HepG2 (cell line): ENCODE results near the gene PWWP2A. TPM values are rescaled to one million over a fixed set of nuclear protein-coding genes. Genes with fewer than 3 reads are reported as not detected.

Experiments used
- FLYWCH1 ChIP-seq: sonication (generic); formaldehyde crosslinking; IDR thresholded peaks from 2 replicates; pipeline ENCODE4 v1.8.1; 2023; ENCODE audit warnings: mild to moderate bottlenecking, missing genetic modification reagents
- HCFC1 ChIP-seq: fragments of 150-350 bp; IDR thresholded peaks from 2 replicates; pipeline ENCODE4 v1.6.1; 2014; ENCODE audit warnings: low read depth, low read length
- SUZ12 ChIP-seq: fragments of 150-350 bp; IDR thresholded peaks from 2 replicates; pipeline ENCODE4 v1.6.1; 2014; ENCODE audit warnings: low read depth, low read length
- ZFP36L2 ChIP-seq: sonication (generic); formaldehyde crosslinking; IDR thresholded peaks from 2 replicates; pipeline ENCODE4 v1.4.0; 2020; ENCODE audit warnings: missing genetic modification reagents
- ZFX ChIP-seq: sonication (generic); formaldehyde crosslinking; IDR thresholded peaks from 2 replicates; pipeline ENCODE4 v1.4.0; 2020; ENCODE audit warnings: mild to moderate bottlenecking, low read depth, missing genetic modification reagents, moderate library complexity
- ZIK1 ChIP-seq: sonication (generic); formaldehyde crosslinking; IDR thresholded peaks from 2 replicates; pipeline ENCODE4 v1.5.0; 2020; ENCODE audit warnings: mild to moderate bottlenecking, low read depth, missing genetic modification reagents, borderline replicate concordance
- polyA plus RNA-seq, 8 experiments: library from polyadenylated mRNA; depleted of rRNA in 3 of 8; stranded (reverse) in 7 of 8; unstranded in 1 of 8; fragments of >200 nt; fragmentation: Illumina TruSeq in 4 of 8; extraction: Trizol in 4 of 8; gene quantifications; 2 replicates each; pipeline versions ENCODE4 v1.2.1 to v1.2.3, GENCODE V29; 2011 to 2016; ENCODE audit warnings: low read depth in 4 of 8, missing spikeins in 1 of 8, mixed read lengths in 1 of 8; ENCODE audit not compliant: insufficient read depth in 1 of 8
- total RNA-seq, 5 experiments: library from RNA; depleted of rRNA; stranded (reverse); fragments of >200 nt; fragmentation: Illumina TruSeq; extraction: Trizol; gene quantifications; 2 replicates each; pipeline ENCODE4 v1.2.3, GENCODE V29; 2016; ENCODE audit warnings: low read depth in 1 of 5
- TF ChIP-seq, protein P1 (sequence below): sonication (generic); formaldehyde crosslinking; IDR thresholded peaks from 2 replicates; pipeline ENCODE4 v1.4.0; 2020; ENCODE audit warnings: mild to moderate bottlenecking, missing genetic modification reagents
- TF ChIP-seq, protein P2 (sequence below): sonication (generic); formaldehyde crosslinking; IDR thresholded peaks from 2 replicates; pipeline ENCODE4 v1.8.0; 2022; ENCODE audit warnings: mild to moderate bottlenecking, missing genetic modification reagents, moderate library complexity
- TF ChIP-seq, protein P3 (sequence below): sonication (generic); formaldehyde crosslinking; conservative IDR thresholded peaks from 2 replicates; pipeline ENCODE4 v1.4.0; 2020; ENCODE audit warnings: missing genetic modification reagents
- TF ChIP-seq, protein P4 (sequence below): sonication (generic); formaldehyde crosslinking; IDR thresholded peaks from 2 replicates; pipeline ENCODE4 v1.4.0; 2020; ENCODE audit warnings: missing genetic modification reagents
- TF ChIP-seq, protein P5 (sequence below): sonication (generic); formaldehyde crosslinking; IDR thresholded peaks from 2 replicates; pipeline ENCODE4 v1.5.1; 2020; ENCODE audit warnings: mild to moderate bottlenecking, missing genetic modification reagents, moderate library complexity

Gene PWWP2A
- total and polyA plus RNA-seq, 2 of the 13 experiments (the other 11 are each of a cell fraction or from before 2014, with no cell fraction given) = 7.3 to 16.9 TPM

DNA sequence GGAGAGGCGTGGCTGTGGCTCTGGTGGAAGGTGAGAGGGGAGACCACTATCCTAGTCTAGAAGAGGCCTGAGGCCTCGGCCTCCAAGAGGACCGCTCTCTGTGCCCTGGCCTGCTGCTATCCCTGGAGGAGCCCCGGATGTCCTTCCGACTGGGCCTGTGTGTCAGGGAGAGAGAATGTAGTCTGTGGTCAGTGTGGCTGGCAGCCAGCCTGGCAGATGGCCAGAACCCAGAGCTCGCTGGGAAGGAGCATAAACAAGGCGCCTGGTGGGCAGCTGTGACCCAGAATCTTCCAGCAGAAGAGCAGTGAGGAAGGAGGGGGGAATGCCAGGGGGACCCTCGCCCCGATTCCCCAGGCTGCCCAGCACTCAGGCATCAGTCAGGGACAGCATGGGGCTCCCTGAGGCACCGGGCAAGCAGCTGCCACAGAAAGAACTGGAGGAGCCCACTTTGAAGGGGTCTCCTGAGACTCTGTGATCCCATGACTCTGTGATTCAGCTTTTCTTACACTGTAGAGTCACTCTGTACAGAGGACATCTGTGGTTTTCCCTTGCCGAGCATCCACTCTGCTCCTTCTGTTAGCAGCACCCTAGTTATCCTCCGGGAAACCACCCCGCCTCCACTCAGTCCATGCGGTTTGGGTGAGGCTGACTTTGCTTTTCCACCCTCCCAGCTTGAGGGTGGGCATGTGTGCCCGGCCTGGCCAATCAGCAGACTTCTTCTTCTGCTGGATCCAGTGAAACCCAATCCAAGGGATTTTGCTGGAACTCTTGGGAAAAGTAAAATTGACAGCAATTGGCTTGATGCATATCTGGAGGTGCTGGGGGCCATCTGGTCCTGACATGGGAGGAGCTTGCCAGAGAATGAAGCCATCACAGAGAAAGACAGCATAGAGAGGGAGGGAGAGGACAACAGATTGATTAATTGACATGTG lies 46.2 kb upstream of the PWWP2A start (continued):
- TF ChIP-seq, protein P1, sequence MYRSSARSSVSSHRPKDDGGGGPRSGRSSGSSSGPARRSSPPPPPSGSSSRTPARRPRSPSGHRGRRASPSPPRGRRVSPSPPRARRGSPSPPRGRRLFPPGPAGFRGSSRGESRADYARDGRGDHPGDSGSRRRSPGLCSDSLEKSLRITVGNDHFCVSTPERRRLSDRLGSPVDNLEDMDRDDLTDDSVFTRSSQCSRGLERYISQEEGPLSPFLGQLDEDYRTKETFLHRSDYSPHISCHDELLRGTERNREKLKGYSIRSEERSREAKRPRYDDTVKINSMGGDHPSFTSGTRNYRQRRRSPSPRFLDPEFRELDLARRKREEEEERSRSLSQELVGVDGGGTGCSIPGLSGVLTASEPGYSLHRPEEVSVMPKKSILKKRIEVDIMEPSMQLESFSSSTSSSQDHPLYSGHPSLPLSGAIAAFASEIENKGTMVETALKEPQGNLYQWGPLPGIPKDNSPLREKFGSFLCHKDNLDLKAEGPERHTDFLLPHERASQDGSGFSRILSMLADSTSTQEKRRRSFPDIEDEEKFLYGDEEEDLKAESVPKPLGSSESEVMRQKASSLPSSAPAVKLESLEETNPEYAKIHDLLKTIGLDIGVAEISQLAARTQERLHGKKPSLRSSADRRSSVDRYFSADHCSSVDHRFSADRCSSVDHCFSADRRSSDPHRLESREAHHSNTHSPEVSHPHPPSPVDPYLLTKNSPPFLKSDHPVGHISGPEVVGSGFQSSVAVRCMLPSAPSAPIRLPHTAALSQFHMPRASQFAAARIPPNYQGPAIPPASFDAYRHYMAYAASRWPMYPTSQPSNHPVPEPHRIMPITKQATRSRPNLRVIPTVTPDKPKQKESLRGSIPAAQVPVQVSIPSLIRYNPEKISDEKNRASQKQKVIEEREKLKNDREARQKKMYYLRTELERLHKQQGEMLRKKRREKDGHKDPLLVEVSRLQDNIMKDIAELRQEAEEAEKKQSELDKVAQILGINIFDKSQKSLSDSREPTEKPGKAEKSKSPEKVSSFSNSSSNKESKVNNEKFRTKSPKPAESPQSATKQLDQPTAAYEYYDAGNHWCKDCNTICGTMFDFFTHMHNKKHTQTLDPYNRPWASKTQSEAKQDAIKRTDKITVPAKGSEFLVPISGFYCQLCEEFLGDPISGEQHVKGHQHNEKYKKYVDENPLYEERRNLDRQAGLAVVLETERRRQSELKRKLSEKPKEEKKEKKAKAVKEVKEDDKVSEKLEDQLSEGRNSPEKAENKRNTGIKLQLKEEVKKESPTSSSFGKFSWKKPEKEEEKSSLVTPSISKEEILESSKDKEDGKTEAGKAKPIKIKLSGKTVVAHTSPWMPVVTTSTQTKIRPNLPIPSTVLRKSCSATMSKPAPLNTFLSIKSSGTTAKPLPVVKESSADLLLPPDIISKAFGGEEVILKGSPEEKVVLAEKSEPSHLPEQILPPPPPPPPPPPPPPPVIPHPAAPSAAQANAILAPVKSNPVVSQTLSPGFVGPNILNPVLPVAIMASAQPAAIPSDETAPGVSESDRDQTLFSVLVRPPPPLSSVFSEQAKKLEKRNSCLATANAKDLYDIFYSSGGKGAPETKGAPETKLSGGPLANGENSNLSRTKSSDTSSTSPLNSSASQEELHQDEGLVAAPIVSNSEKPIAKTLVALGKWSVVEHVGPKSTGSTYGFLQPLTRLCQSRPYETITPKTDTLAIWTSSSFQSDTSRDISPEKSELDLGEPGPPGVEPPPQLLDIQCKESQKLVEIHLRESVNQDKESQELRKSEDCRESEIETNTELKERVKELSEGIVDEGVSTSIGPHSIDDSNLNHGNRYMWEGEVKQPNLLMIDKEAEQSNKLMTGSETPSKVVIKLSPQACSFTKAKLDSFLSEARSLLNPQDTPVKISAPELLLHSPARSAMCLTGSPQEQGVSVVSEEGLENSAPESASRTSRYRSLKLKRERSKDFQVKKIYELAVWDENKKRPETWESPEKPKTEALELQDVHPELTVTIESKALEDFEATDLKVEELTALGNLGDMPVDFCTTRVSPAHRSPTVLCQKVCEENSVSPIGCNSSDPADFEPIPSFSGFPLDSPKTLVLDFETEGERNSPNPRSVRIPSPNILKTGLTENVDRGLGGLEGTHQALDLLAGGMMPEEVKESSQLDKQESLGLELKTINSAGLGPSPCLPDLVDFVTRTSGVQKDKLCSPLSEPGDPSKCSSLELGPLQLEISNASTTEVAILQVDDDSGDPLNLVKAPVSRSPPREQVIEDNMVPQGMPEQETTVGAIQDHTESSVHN = no peak
- TF ChIP-seq ZFX (peak; percentile 81), SUZ12 (no peak), ZFP36L2 (CRISPR knock-in tag) (no peak), ZIK1 (CRISPR knock-in tag) (no peak), FLYWCH1 (CRISPR knock-in tag) (no peak), HCFC1 (no peak)
- TF ChIP-seq, protein P2, sequence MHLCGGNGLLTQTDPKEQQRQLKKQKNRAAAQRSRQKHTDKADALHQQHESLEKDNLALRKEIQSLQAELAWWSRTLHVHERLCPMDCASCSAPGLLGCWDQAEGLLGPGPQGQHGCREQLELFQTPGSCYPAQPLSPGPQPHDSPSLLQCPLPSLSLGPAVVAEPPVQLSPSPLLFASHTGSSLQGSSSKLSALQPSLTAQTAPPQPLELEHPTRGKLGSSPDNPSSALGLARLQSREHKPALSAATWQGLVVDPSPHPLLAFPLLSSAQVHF = no peak
- TF ChIP-seq, protein P3, sequence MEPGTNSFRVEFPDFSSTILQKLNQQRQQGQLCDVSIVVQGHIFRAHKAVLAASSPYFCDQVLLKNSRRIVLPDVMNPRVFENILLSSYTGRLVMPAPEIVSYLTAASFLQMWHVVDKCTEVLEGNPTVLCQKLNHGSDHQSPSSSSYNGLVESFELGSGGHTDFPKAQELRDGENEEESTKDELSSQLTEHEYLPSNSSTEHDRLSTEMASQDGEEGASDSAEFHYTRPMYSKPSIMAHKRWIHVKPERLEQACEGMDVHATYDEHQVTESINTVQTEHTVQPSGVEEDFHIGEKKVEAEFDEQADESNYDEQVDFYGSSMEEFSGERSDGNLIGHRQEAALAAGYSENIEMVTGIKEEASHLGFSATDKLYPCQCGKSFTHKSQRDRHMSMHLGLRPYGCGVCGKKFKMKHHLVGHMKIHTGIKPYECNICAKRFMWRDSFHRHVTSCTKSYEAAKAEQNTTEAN = no peak
- TF ChIP-seq, protein P4, sequence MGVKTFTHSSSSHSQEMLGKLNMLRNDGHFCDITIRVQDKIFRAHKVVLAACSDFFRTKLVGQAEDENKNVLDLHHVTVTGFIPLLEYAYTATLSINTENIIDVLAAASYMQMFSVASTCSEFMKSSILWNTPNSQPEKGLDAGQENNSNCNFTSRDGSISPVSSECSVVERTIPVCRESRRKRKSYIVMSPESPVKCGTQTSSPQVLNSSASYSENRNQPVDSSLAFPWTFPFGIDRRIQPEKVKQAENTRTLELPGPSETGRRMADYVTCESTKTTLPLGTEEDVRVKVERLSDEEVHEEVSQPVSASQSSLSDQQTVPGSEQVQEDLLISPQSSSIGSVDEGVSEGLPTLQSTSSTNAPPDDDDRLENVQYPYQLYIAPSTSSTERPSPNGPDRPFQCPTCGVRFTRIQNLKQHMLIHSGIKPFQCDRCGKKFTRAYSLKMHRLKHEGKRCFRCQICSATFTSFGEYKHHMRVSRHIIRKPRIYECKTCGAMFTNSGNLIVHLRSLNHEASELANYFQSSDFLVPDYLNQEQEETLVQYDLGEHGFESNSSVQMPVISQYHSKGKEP (CRISPR knock-in tag) = no peak
- TF ChIP-seq, protein P5, sequence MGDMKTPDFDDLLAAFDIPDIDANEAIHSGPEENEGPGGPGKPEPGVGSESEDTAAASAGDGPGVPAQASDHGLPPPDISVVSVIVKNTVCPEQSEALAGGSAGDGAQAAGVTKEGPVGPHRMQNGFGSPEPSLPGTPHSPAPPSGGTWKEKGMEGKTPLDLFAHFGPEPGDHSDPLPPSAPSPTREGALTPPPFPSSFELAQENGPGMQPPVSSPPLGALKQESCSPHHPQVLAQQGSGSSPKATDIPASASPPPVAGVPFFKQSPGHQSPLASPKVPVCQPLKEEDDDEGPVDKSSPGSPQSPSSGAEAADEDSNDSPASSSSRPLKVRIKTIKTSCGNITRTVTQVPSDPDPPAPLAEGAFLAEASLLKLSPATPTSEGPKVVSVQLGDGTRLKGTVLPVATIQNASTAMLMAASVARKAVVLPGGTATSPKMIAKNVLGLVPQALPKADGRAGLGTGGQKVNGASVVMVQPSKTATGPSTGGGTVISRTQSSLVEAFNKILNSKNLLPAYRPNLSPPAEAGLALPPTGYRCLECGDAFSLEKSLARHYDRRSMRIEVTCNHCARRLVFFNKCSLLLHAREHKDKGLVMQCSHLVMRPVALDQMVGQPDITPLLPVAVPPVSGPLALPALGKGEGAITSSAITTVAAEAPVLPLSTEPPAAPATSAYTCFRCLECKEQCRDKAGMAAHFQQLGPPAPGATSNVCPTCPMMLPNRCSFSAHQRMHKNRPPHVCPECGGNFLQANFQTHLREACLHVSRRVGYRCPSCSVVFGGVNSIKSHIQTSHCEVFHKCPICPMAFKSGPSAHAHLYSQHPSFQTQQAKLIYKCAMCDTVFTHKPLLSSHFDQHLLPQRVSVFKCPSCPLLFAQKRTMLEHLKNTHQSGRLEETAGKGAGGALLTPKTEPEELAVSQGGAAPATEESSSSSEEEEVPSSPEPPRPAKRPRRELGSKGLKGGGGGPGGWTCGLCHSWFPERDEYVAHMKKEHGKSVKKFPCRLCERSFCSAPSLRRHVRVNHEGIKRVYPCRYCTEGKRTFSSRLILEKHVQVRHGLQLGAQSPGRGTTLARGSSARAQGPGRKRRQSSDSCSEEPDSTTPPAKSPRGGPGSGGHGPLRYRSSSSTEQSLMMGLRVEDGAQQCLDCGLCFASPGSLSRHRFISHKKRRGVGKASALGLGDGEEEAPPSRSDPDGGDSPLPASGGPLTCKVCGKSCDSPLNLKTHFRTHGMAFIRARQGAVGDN (CRISPR knock-in tag) = peak; percentile 89
